ENCODE measurements around the gene HOXD8. TPM values are rescaled to one million over a fixed set of nuclear protein-coding genes. Genes with fewer than 3 reads are reported as not detected.

HOXD8 gene
- total and polyA plus RNA-seq, 10 of the 15 experiments (the other 5 are each of a cell fraction or from before 2014, with no cell fraction given): not detected

- no peak overlapping the region for H3K4me2 ChIP-seq (ENCODE audit: control insufficient read depth, insufficient read depth)
- no peaks in the 10 kb centered on the region for H4K20me1 ChIP-seq (ENCODE audit: control insufficient read depth, insufficient read depth)
- H3K27me3 ChIP-seq (replicated peaks in 1 of 2; ENCODE audit: control insufficient read depth in 2 of 2, insufficient read depth in 2 of 2, low read length in 1 of 2): peaks cover 4 to 17% of the 10 kb centered on the region in 2 experiments
- no TSS peak for BruUV-seq (replicated peaks)
- ChIA-PET CTCF (interaction anchor here (0.5 to 8.6 kb wide), 7 partner anchors 312 to 1007 kb away, joined by 3 to 157 read pairs (median 12); no protein-coding TSS in a partner anchor), POLR2A (no interaction called here), RAD21 (ENCODE audit: unreplicated experiment) (interaction anchor here (1.3 to 5.9 kb wide), 3 partner anchors 313 to 510 kb away, joined by 3 to 103 read pairs (median 16); no protein-coding TSS in a partner anchor), SMC1A (ENCODE audit: uncharacterized antibody, unreplicated experiment) (interaction anchor here (1.4 to 4.6 kb wide), 3 partner anchors 10 to 412 kb away, joined by 4 to 34 read pairs (median 25); no protein-coding TSS in a partner anchor)
- intact Hi-C loops (cut with micrococcal nuclease; ENCODE audit: unreplicated experiment) (loop anchor here (5.0 kb wide), 2 partner anchors 240 to 1005 kb away; no protein-coding TSS in a partner anchor), in situ Hi-C loops (cut with MboI) (loop anchor here (5.0 to 25.0 kb wide), 3 partner anchors 315 to 1195 kb away; no protein-coding TSS in a partner anchor)
- WGBS (ENCODE audit: insufficient coverage, insufficient replicate concordance, low lambda C conversion rate, missing lambda C conversion rate): 23% methylated on average over 2 of the region's 2 CpGs
- H3K4me3 ChIP-seq: no peak overlapping the region
- ATAC-seq (no peak), FAIRE-seq (no peak), DNase-seq (ENCODE audit: low read depth, low spot score) (no peak)
- no peak for TF ChIP-seq ZBTB4 (CRISPR knock-in tag; IDR thresholded peaks at IDR 0.05)
- TF ChIP-seq POU2F2 (IDR thresholded peaks at IDR 0.05; ENCODE audit: borderline replicate concordance, low read depth, low read length): no peak
- TF ChIP-seq PRDM15 (CRISPR knock-in tag; IDR thresholded peaks at IDR 0.05): no peak
- no peak for TF ChIP-seq MYB (IDR thresholded peaks at IDR 0.05; ENCODE audit: borderline replicate concordance, low read depth, low read length)
- TF ChIP-seq CEBPB (IDR thresholded peaks at IDR 0.05; ENCODE audit: borderline replicate concordance in 1 of 2, low read depth in 2 of 2, low read length in 2 of 2): no peak
- TF ChIP-seq ZNF622 (IDR thresholded peaks at IDR 0.05): no peak
- no peak for TF ChIP-seq PAX8 (IDR thresholded peaks at IDR 0.05)
- TF ChIP-seq NFIC (IDR thresholded peaks at IDR 0.05; ENCODE audit: low read depth, low read length): no peak
- no peak for TF ChIP-seq NRF1 (conservative IDR thresholded peaks at IDR 0.05; ENCODE audit: low read depth, low read length)
- no peak for TF ChIP-seq MTA3 (IDR thresholded peaks at IDR 0.05; ENCODE audit: borderline replicate concordance, low read length)
- no peak for TF ChIP-seq ZZZ3 (IDR thresholded peaks at IDR 0.05; ENCODE audit: control insufficient read depth, insufficient read length, low read depth)
- no peak for TF ChIP-seq MTA2 (IDR thresholded peaks at IDR 0.05; ENCODE audit: low read depth)
- TF ChIP-seq FOS (IDR thresholded peaks at IDR 0.05; ENCODE audit: borderline replicate concordance, extremely low read depth, insufficient read length): no peak
- no peak for TF ChIP-seq NFYB (IDR thresholded peaks at IDR 0.05; ENCODE audit: insufficient read depth, low read depth, low read length)
- no peak for TF ChIP-seq JUND (IDR thresholded peaks at IDR 0.05; ENCODE audit: low read depth, low read length)
- no peak for TF ChIP-seq ESRRA (IDR thresholded peaks at IDR 0.05; ENCODE audit: low read length)
- TF ChIP-seq SIX5 (IDR thresholded peaks at IDR 0.05; ENCODE audit: low read depth, low read length, severe bottlenecking): no peak
- no peak for TF ChIP-seq ATF7 (IDR thresholded peaks at IDR 0.05; ENCODE audit: low read depth)
- no peaks in the 10 kb centered on the region; the same call in 2 of the 3 replicates for H3K9me3 ChIP-seq (replicated peaks; ENCODE audit: control insufficient read depth, insufficient read depth, low read length)
- no peaks in the 10 kb centered on the region for H3K4me1 ChIP-seq (ENCODE audit: control insufficient read depth, insufficient read depth, low read length)
- H3K36me3 ChIP-seq (ENCODE audit: control insufficient read depth in 2 of 2, insufficient read depth in 2 of 2, low read length in 1 of 2): no peaks in the 10 kb centered on the region
- H3K79me2 ChIP-seq (ENCODE audit: control insufficient read depth, insufficient read depth, low read length): no peaks in the 10 kb centered on the region
- H2AFZ ChIP-seq (ENCODE audit: control insufficient read depth, low read depth, low read length): no peak overlapping the region
- H3K9ac ChIP-seq (ENCODE audit: control insufficient read depth, insufficient read depth, low read length): no peak overlapping the region
- H3K27ac ChIP-seq (ENCODE audit: control insufficient read depth, insufficient read depth): no peak overlapping the region
Observed at GRCh38 chr2:176142281-176142680, 12.8 kb downstream of the HOXD8 start.
